Calu3 (cell line): ENCODE data around the gene RAB25. TPM values are rescaled to one million over a fixed set of nuclear protein-coding genes. Genes with fewer than 3 reads are reported as not detected.
A peak's percentile ranks its signal among the peaks of the same experiment; 100 is the strongest.

Experiments used
- BruUV-seq: library from RNA; stranded (reverse); fragments of 400-500 nt; replicated peaks from 2 replicates; lab custom pipeline; 2021; lab: Mats Ljungman, UMichigan
- CTCF ChIA-PET: fragments of 300-600 bp; sonication (Branson Sonifier 250); formaldehyde crosslinking; loops from one replicate; lab custom pipeline; 2022; ENCODE audit warnings: antibody characterized with exemption; lab: Charles Lee
- DNase-seq: peaks from one replicate; pipeline ENCODE4 v3.0.0; 2022
- H3K27ac Mint-ChIP-seq: one replicate; pipeline ENCODE4 v1.8.0; 2022; ENCODE audit warnings: mixed read lengths; ENCODE audit not compliant: unreplicated experiment
- H3K27me3 Mint-ChIP-seq: one replicate; pipeline ENCODE4 v1.8.0; 2022; ENCODE audit warnings: mixed read lengths; ENCODE audit not compliant: unreplicated experiment
- H3K36me3 Mint-ChIP-seq: one replicate; pipeline ENCODE4 v1.8.0; 2022; ENCODE audit warnings: mild to moderate bottlenecking, moderate library complexity, mixed read lengths; ENCODE audit not compliant: insufficient read depth, unreplicated experiment
- H3K4me1 Mint-ChIP-seq: one replicate; pipeline ENCODE4 v1.8.0; 2022; ENCODE audit warnings: mild to moderate bottlenecking, low read depth, mixed read lengths; ENCODE audit not compliant: unreplicated experiment
- H3K4me3 Mint-ChIP-seq: one replicate; pipeline ENCODE4 v1.8.0; 2022; ENCODE audit warnings: mild to moderate bottlenecking, low read depth, moderate library complexity, mixed read lengths; ENCODE audit not compliant: unreplicated experiment
- H3K9me3 Mint-ChIP-seq: one replicate; pipeline ENCODE4 v1.8.0; 2022; ENCODE audit warnings: low read depth, mixed read lengths; ENCODE audit not compliant: unreplicated experiment
- CTCF ChIP-seq: fragments of 200-600 bp; IDR thresholded peaks from one replicate; pipeline ENCODE4 v1.8.0; 2022; ENCODE audit warnings: antibody characterized with exemption; ENCODE audit not compliant: unreplicated experiment
- intact Hi-C: fragments of 100-400 bp; cut with micrococcal nuclease; formaldehyde crosslinking; loops from one replicate; pipeline ENCODE4 v1.10.0; 2022; ENCODE audit not compliant: unreplicated experiment
- total RNA-seq: library from RNA; stranded (reverse); gene quantifications from 2 replicates; pipeline ENCODE4 v1.2.3, GENCODE V29; 2022

The RAB25 gene
- total RNA-seq, 1 experiment from 2014 or later, result 182 TPM

GRCh38 chr1:156118177-156118868, 57.4 kb downstream of the RAB25 start:
- TF ChIP-seq CTCF, result no peak
- peaks cover 68% of the 10 kb centered on the region for H3K4me1 Mint-ChIP-seq
- BruUV-seq, result no TSS peak
- peak overlapping the region; percentile 82 for H3K4me3 Mint-ChIP-seq
- H3K27ac Mint-ChIP-seq, result peak overlapping the region; percentile 60
- CTCF ChIA-PET, result interaction anchor here (0.6 to 4.6 kb wide), 4 partner anchors 8 to 24 kb away, joined by 4 to 32 read pairs (median 14); no protein-coding TSS in a partner anchor
- H3K27me3 Mint-ChIP-seq, result no peaks in the 10 kb centered on the region
- no peaks in the 10 kb centered on the region for H3K9me3 Mint-ChIP-seq
- intact Hi-C loops, result no loop called here
- peaks cover 95% of the 10 kb centered on the region for H3K36me3 Mint-ChIP-seq
- DNase-seq, result peak; percentile 69

GRCh38 chr1:156119503-156120209, 58.7 kb downstream of the RAB25 start:
- peak; percentile 56 for DNase-seq
- no peak for TF ChIP-seq CTCF
- peak overlapping the region; percentile 60 for H3K27ac Mint-ChIP-seq

More at GRCh38 chr1:156119503-156120209, 58.7 kb downstream of the RAB25 start:
- CTCF ChIA-PET, result interaction anchor here (1.3 to 4.6 kb wide), 4 partner anchors 11 to 94 kb away, joined by 3 to 32 read pairs (median 14); partner anchors contain the start of gene PMF1
- H3K27me3 Mint-ChIP-seq, result no peaks in the 10 kb centered on the region
- H3K4me3 Mint-ChIP-seq, result peak overlapping the region; percentile 82
- no TSS peak for BruUV-seq
- intact Hi-C loops, result no loop called here
- H3K4me1 Mint-ChIP-seq, result peaks cover 72% of the 10 kb centered on the region
- H3K9me3 Mint-ChIP-seq, result no peaks in the 10 kb centered on the region
- peaks cover 98% of the 10 kb centered on the region for H3K36me3 Mint-ChIP-seq

Other genes starting within 250 kb of the RAB25 start
- 64.7 and 67.1 TPM in 2 replicates for gene GON4L, start 203.9 kb upstream of the RAB25 start, total RNA-seq
- gene SYT11, start 201.6 kb upstream of the RAB25 start, total RNA-seq, result 0.98 and 1.0 TPM in 2 replicates
- gene RIT1, start 149.8 kb upstream of the RAB25 start, total RNA-seq, result 34.4 and 34.7 TPM in 2 replicates
- gene KHDC4, start 126.7 kb upstream of the RAB25 start, total RNA-seq, result 99.3 and 107 TPM in 2 replicates
- not detected in 2 replicates for gene RXFP4, start 119.5 kb upstream of the RAB25 start, total RNA-seq
- 69.2 and 97.6 TPM in 2 replicates for gene ARHGEF2, start 82.6 kb upstream of the RAB25 start, total RNA-seq
- gene SSR2, start 40.2 kb upstream of the RAB25 start, total RNA-seq, result 215 and 246 TPM in 2 replicates
- 60.0 and 77.3 TPM in 2 replicates for gene UBQLN4, start 7.4 kb upstream of the RAB25 start, total RNA-seq
- 69.8 and 69.9 TPM in 2 replicates for gene LAMTOR2, start 6.4 kb upstream of the RAB25 start, total RNA-seq
- 3.3 and 5.0 TPM in 2 replicates for gene MEX3A, start 21.3 kb downstream of the RAB25 start, total RNA-seq
- 499 and 514 TPM in 2 replicates for gene LMNA, start 53.6 kb downstream of the RAB25 start, total RNA-seq
- gene SEMA4A, start 92.4 kb downstream of the RAB25 start, total RNA-seq, result 6.9 and 7.2 TPM in 2 replicates
- 28.2 and 32.5 TPM in 2 replicates for gene SLC25A44, start 132.9 kb downstream of the RAB25 start, total RNA-seq
- gene PMF1, start 151.8 kb downstream of the RAB25 start, total RNA-seq, result 57.3 and 59.0 TPM in 2 replicates
- gene BGLAP, start 181.0 kb downstream of the RAB25 start, total RNA-seq, result 2.0 and 2.6 TPM in 2 replicates
- gene PAQR6, start 186.9 kb downstream of the RAB25 start, total RNA-seq, result 20.4 and 21.2 TPM in 2 replicates
- 117 and 118 TPM in 2 replicates for gene SMG5, start 221.7 kb downstream of the RAB25 start, total RNA-seq
- gene TMEM79, start 223.2 kb downstream of the RAB25 start, total RNA-seq, result 12.8 and 12.9 TPM in 2 replicates
- 31.0 and 39.7 TPM in 2 replicates for gene GLMP, start 234.5 kb downstream of the RAB25 start, total RNA-seq
- gene VHLL, start 238.1 kb downstream of the RAB25 start, total RNA-seq, result 0.81 and 1.5 TPM in 2 replicates